Ammon's horn (tissue), 1 donor: ENCODE measurements around the gene KMT2D.
A peak's percentile ranks its signal among the peaks of the same experiment; 100 is the strongest.
"Not testable (repeated sequence)": the region's sequence is repeated elsewhere in the genome, so short reads cannot be mapped to it uniquely, and the experiment has no call there.

Source experiments
- DNase-seq: peaks from one replicate; pipeline ENCODE4 v3.0.0-alpha.2; 2016; ENCODE audit warnings: low spot score

Gene KMT2D

DNA sequence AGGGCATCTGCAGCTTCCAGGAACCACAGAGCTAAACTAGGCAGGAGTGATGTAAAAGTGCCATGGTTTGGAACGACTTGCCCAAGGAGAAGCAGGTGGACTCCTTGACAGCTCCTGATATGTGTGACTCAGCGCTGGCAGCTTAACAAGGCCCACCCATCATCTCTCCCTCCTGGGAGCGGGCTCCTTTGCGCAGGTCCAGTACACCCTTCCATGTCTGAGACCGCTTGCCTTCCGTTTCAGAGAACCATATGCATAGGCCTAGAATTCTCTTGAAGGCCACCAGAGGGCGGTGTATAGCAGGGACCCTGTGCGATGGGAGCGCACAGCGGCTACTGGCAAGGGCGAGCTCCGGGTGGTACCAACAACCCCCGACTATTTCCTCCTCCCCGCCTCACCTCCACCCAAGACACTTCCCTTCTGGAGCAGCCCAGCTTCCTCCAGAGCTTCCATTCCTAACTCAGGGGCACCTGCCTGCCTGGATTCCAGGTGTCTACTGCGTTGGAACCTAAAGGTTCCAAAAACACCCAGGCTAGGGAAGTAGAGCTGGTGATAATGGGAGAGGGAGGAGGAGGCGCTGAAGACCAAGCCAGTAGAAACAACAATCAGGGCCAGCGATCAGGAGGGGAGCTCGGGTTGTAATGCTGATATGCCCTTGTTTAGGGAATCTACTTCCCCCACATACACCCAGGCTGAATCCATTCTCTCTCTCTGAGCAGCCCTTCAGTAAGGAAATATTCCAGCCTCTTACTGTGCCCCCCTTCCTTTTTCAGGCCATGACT lies 27.7 kb upstream of the KMT2D start:
- DNase-seq = peak; percentile 95

DNA sequence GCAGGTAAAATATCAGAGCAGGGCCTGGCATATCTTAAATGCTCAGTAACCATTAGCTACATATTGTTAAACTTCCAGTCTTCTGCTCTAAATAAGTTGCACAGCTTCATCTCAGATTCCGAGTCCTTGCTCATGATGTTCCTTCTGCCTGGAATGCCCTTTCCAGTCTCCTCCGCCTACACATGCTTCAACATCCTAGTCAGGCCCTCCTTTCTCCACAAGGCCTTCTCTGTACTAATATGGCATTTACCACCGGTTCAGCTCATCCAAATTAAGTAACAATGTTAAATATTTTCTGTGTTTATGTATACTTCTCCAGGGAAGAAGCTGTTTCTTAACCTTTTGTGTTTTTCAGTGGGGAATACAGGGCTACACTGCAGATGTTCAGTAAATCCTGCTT lies 25.5 kb upstream of the KMT2D start:
- DNase-seq = no peak

DNA sequence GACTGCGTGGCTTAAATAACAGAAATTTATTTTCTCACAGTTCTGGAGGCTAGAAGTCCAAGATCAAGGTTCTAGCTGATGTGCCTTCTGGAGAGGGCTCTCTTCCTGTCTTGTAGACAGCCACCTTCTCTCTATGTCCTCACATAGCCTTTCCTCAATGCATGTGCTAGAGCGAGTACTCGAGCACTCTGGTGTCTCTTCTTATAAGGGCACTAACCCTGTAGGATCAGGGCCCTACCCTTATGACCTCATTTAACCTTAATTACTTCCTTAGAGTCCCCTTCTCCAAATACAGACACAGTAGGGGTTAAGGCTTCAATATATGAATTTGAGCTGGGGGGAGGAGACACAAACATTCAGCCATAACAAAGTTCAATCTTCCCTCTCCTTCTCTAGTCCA lies 23.8 kb upstream of the KMT2D start:
- no peak for DNase-seq

DNA sequence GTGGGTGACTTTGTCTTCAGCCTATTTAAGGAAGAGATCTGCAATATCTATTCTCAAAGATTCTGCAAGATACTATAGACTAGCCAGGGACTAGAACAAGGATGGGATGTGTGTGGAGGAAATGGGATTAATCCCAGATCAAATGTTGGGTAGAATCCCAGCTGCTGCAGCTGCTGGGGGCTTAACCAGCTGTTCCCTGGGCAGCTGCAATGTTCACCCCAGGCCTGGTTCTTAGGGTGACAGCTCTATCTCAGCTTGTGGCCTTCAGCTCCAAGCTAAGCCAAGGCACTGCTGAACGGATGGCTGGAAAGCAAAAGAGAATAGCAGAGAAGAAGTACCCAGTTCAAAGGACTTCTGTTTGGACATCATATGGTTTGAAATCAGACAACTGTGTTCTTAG lies 19.2 kb upstream of the KMT2D start:
- no peak for DNase-seq

DNA sequence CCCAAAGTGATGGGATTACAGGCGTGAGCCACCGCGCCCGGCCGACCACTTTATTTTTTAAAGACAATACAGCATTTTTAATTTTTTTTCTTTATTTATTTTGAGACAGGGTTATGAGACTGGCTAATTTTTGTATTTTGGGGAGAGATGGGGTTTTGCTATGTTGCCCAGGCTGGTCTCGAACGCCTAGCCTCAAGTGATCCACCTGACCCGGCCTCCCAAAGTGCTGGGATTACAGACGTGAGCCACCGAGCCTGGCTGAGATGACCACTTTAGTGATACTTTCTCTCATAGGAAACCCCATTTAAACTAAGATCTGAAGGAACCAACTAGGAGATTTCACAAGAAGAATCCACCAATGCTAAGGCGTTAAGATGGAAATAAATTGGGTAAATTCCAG lies 10.4 kb upstream of the KMT2D start:
- DNase-seq = no peak

DNA sequence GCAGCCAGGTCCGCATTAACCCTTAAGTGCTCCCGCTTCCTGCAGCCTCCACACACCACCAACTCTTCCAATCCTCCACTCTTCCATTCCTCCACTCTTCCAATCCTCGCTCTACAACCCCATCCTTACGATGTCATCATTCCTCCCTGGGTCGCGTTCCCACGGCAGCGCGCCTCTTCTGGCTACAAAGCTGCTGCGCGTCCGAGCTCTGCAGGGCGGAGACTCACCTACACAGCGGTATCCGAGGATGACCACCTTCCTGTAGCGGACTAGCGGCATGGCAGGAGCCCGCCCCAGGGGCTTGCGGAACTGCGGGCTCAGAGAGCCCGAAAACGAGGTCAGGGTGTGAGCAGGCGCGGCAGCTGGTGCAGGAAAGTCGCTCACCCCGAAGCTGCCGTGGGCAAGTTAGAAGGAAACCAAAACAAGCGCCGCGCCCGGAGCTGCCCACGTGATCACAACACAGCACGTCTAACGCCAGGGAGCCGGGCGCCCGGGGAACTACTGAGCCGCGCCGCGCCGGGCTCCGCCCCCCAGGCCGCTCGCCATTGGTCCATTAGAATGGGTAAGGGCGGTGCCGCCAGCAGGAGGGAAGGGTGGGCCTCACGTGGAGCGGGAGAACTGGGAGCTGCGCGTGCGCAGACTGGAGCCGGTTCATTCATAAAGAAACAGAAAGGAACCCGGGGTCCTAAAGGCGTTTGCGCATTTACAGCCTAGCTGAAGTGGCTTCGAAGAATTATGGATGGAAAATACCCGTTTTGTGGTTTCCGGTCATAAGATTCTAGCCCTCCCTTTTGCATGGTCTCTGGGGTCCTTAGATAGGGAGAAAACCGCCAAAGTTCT lies 9.1 kb upstream of the KMT2D start, which contains the start of gene RHEBL1:
Gene RHEBL1 (minus strand): TSS at position 473 of the 840 bp plus-strand sequence. CDS start 194 bp downstream, at position 279.
- peak; percentile 97 for DNase-seq

DNA sequence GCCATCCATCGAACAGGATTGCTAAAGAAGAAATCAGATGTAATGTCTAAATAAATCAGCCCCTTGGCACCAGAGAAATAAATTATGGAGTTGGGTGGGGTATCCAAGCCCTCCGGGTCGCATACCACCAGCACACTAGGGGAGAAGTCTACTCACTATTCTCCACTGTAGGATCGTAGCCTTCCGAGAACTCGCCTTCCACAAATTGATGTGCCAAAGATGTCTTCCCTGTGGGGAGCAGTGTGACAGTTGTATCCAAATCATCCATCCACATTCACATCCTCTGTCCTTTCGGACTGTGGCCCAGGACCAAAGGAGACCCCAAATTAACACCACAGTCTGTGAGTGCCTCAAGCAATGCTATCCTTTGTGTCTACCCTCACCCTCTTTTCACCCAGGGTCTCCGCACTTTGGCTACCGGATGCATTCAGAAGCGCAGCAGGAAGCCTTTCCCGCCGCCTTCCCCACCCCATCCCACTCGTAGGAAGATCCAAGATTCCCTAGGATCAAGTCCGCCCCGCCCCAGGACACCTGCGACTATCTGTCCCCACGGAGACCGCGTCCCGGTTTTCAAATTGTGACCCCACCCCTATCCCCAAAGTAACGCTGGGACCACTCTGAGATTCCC lies 8.4 kb upstream of the KMT2D start:
- no peak for DNase-seq

DNA sequence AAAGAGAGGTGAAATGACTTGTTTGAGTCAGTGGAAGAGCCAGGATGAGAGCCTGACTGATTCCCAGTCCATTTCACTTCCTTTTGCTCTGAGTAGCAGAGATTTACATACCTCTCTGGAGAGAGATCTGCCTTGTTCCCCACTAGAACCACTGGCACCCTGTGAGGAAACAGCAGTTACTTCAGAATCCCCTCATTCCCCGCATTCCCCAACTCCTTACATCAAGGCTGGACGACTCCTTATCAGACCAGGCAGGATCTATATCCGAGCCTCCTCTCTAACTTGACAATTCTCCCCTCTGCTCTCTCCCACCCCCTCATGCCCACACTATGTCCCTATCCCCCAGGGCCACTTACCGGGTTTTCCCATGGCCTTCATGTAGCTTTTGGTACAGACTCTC lies 5.5 kb upstream of the KMT2D start:
- DNase-seq = no peak

DNA sequence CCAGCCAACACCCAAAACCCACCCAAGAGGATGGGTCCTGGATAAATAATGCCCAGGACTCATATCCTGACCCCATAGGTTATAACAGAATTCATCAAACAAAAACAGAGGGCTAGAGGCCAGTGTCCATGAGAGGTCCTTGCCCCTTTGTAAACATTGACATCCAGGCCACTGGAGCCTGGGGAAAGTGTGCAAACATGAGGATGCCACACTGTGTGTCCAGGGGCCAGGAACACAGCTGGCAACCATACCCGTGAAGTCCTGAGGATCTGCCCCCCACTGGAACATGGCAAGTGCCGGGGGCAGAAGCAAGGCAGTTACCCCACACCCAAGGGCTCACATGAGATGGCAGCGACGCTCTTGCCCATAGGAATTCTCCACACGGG lies 4.2 kb upstream of the KMT2D start:
- no peak for DNase-seq

DNA sequence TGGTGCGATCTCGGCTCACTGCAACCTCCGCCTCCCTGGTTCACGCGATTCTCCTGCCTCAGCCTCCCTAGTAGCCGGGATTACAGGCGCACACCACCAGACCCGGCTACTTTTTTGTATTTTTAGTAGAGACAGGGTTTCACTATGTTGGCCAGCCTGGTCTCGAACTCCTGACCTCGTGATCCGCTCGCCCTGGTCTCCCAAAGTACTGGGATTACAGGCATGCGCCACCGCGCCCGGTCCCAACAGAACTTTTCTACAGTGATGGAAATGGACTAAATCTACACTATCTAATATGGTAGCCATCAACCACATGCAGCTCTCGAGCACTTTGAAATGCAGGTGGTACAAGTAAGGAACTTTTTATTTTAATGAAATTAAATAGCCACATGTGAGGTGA lies 1.3 kb upstream of the KMT2D start:
- DNase-seq = not testable (repeated sequence)

DNA sequence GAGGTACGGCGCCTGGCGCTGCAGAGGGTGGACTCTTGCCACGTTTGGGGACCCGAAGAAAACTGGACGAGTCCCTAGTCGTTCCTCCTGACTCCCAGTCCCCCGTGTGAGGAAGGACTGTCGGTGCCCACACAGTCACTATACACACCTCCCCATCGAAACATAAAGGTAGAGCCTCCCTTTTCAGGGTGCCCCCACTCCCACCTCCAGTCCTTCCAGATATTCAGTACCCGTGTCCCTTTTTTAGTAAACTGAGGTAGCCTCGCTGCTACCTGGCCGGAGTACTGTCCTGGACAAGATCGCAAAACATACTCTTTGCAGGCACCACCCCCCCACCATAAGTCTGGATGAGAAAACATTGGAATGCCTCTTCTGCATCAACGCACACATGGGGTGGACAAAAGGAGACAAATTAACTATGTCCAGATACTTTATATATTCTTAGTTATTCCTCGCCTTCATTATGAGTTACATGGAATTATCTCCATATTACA lies 610 bp upstream of the KMT2D start:
- no peak for DNase-seq

DNA sequence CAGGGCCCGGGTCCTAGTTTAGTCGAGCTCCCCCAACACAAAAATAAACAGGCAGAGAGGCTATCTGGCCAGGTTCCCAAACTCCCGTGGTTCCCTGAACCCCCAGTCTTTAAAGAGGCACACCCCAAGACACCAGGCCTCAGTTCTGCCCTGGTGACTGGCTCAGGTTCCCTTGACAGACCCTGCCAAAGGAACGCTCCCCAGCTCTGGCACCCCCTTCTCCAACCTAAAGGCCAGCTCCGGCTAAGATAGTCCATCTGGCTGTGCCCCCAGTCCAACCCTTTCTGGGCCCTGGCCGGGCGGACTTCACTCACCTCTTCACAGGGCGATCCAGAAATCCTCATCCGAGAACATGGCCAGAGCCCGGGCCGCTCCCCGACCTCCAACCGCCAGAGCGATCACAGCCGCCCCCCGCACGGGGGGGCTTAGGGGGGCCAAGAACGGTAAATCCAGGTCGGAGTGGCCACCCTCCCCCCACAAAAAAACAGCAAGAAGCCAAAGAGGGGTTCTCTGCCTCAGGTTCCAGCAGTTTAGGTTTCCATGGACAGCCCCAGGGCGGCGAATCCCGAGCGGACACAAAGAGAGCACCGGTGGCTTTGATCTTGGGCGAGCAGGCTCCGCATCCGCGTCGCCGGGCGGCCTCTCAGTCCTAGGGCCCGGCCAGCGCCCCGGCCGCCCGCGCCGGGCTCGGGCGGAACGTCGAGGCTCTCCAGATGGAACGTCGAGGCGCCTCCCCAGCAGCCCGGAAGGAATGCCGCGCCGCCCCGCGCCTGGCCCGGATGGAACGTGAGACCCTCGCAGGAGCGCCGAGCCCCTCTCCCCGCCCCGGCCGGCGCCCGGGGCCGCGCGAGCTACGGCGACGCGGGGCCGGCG lies 1.1 kb downstream of the KMT2D start:
- DNase-seq = no peak

DNA sequence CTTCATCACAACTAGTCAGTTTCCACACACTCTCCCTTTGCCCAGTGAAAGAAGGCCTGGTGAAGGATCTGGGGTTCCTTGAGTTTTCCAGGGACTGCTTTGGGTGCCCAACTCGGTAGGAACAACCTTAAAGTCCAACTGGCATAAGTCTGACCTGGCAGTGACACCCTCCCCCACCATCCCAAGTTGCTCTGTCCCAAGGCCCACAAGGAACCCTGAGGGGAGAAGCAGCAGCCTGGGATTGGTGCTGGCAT lies 1.6 kb downstream of the KMT2D start:
- no peak for DNase-seq

DNA sequence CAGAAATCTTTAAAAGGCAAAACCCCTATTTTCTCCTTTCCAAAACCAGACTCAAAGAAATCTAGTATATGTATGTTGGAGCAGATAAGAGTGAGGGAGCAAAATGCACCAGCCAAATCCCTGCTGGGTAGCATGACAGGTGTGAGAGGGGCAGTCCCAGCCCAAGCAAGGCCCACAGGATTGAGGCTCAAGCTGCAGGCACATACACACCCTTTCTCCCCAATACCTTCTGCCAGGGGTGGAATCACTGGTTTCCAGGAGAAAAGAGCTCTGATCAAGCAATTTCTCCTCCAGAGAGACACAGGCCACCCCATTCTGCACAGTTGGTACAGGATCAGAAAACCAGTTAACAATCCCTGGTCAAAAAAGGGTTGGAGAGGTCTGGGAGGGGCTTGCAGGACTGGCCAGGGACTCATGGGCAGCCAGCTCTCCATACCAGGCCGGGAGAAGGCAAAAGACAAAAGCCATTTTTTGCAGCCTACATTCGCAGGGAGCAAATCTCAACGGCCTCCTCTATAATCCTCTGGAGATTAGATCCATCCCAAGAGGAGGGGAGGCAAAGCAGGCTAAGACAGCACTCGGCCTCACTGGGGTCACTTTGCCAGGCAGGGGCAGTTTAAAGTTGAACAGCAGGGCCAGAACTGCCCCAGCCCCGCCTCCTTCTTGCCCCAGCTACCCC lies 2.1 kb downstream of the KMT2D start:
- no peak for DNase-seq

DNA sequence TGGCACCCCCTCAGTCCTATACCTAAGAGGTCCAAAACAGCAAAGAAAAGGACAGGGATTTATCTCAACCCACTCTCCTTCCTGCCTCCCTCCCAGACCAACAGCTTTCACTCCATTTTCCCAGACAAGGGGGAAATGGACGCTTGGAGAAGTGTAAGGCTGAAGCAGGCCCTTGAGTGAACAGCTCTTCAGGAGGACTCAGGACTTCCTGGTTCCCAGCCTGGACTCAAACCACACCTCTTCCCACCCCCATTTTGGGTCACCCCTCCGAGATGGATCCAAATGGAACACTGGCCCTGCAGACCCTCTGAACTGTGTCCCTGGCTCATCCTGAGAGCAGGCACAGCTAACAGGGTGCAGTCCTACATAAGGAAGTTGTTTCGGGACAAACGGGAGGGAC lies 2.7 kb downstream of the KMT2D start:
- DNase-seq = no peak

DNA sequence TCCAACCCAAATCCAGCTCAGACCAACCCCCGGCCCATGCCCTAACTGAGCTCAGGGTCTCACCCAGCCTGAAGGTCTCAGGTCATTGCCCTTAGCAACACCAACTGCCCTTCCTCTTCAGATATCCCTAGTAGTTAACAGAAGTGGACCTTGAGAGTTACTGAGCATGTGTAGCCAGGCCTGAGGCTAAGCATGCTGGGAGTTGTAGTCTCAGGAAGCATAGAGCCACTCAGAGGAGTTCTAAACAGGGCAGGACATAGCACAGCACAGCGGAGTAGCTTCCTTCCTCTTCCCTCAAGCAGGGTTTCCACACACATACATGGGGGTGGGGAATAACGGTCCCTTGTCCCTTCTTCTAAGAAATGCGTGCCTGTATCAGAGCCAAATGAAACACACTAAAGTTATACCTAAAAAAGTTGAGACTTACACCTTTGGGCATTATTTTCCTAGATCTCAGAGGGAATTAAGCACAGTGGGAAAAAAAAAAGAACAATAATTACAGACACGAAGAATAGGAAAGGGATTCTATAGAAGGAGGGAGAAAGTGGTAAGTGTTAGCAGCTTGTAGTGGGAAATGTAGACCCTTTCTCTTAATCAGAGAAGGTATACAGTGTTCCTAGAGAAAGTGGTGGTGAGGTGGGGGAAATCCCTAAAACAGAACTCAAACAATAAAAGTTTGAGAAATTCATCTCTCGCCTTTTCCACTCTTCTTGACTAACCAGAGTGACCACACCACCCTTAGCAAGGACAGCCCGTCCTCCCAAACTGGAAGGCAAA lies 4.4 kb downstream of the KMT2D start:
- DNase-seq = peak; percentile 90

DNA sequence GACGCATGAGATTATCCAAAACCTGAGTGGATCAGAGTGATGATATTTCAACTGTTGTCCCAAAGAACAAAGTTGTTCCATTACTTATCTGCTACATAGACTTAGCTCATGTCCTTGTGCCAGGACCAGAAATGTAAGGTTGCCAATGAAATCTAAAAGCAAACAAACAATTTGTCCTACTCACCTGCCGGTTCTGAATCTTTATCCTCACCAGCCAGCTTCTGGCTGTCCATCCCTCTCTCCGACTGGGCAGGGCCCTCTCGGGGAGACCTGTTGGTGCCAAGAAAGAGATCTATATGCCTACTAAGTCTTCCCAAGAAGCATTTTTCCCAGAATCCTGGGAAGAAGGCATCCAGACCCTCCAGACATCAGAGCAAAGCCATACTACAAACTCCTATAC lies 5.5 kb downstream of the KMT2D start:
- no peak for DNase-seq

DNA sequence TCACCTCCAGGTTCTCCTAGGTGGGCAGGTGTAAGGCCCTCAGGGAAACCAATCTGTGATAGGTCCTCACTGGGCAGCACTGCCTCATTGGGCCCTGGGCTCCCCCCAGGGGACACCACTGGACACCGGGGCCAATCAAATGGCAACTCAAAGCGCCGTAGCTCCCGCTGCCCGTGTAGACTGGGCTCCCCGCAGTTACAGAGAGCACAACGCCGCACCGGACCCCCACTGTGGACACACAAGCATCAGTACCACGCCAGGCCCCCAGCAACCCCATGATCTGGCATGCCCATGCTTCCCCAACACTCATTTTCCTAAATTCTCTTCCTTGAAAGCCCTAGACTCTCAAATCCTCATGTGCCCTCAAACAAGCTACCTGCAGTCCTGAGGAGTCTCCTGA lies 6.1 kb downstream of the KMT2D start:
- DNase-seq = no peak

DNA sequence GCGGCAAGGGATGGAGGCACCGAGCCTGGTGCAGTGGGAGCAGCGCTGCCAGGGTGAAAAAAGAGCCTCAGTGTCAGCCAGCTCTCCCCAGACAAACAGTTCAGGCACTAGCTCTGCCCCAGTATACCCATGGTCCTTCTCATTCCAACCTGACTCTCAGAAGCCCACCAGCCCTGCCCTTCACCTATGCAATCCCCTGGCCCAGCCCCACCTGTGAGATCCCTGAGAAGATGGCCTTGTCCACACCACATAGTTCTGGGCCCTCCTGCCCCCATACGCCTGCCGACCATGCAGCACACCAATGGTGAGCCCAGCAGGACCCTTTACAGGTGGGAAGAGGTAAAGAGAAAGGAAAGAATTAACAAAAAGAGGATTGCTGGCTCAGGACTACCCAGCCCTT lies 6.5 kb downstream of the KMT2D start:
- no peak for DNase-seq

DNA sequence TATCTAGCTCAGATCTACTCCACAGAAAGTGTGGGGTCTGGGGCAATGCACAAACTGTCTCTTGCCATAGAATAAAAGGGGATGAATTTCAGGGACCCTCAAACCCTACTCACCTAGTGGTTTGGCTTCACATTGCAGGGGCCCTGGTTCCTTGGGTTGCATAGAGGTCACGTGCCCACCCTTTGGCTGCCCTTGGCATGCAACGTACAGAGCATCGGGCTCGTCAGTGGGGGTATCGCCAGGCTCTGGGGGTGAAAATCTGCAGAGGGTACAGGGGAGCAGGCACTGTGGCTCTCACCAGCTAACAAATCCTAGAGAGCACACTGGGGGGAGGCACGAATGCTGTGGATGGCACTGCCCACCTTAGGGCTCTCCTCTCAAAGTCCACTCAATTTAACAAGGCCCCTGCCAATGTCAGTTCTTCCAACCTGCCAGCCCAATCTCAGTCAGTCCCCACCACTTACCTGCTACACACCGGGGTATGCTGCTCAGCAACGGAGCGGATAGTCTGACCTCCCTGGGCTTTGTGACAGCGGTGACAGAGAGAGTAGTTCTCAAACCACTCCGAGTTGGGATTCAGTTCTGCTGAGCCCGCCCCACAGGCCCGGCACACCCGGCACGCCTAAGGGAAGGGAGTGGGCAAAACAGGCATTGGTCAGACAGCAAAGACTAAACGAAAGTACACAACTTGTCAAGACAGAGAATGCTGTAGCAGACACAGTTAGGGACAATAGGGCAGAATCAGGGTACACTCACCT lies 8.0 kb downstream of the KMT2D start:
- DNase-seq = no peak
